Measurements from ENCODE around the gene STK32C.

Gene STK32C

GRCh38 chr10:132176623-132177500 is 130.9 kb downstream of the STK32C start:
- Histone ChIP-seq H3K27ac (ENCODE audit: low read depth, low read length) (no peak overlapping the region), H3K4ac (ENCODE audit: low read depth, low read length) (no peak overlapping the region), H4K8ac (ENCODE audit: low read depth, low read length) (no peak overlapping the region), H2BK12ac (ENCODE audit: low read length) (no peak overlapping the region), H3K23ac (ENCODE audit: low read length) (no peak overlapping the region), H2BK5ac (ENCODE audit: low read depth, low read length, poor library complexity) (no peak overlapping the region), H3K14ac (ENCODE audit: low read length) (no peak overlapping the region), H2BK120ac (ENCODE audit: insufficient read depth, low read length, poor library complexity) (no peak overlapping the region), H3K9me3 (ENCODE audit: insufficient read depth, low read depth, low read length) (peaks cover 12% of the 10 kb centered on the region), H4K91ac (ENCODE audit: low read depth, low read length) (no peak overlapping the region), H3K4me3 (ENCODE audit: low read depth, low read length) (no peak overlapping the region), H3K79me1 (ENCODE audit: low read length) (no peaks in the 10 kb centered on the region), H3K4me1 (ENCODE audit: control insufficient read depth in 1 of 2, insufficient read depth in 2 of 2, low read length in 2 of 2) (no peaks in the 10 kb centered on the region), H2AFZ (ENCODE audit: insufficient read depth, low read length, poor library complexity) (no peak overlapping the region), H4K12ac (ENCODE audit: low read depth, low read length) (no peak overlapping the region), H2AK5ac (ENCODE audit: low read length) (no peak overlapping the region), H3K36me3 (ENCODE audit: control insufficient read depth in 1 of 2, insufficient read depth in 2 of 2, low read length in 2 of 2) (no peaks in the 10 kb centered on the region), H3K18ac (ENCODE audit: low read length) (no peak overlapping the region), H3K79me2 (ENCODE audit: control insufficient read depth, insufficient read depth, low read length, poor library complexity) (no peaks in the 10 kb centered on the region), H3K4me2 (ENCODE audit: low read length) (no peak overlapping the region), H3K9ac (ENCODE audit: low read length) (no peak overlapping the region), H3K27me3 (ENCODE audit: insufficient read depth, low read length) (peaks cover 4% of the 10 kb centered on the region)
- no CpG with 5 or more reads among the region's 19 CpGs for WGBS (ENCODE audit: extremely low coverage, insufficient coverage, insufficient read length)
- no peak for DNase-seq

- no peaks in the 10 kb centered on the region for H3K36me3 ChIP-seq (ENCODE audit: control insufficient read depth in 1 of 2, insufficient read depth in 2 of 2, low read length in 2 of 2)
- WGBS (ENCODE audit: extremely low coverage, insufficient coverage, insufficient read length) = no CpG with 5 or more reads among the region's 16 CpGs
Measured at GRCh38 chr10:132175907-132176581, 131.7 kb downstream of the STK32C start.

GRCh38 chr10:132175408-132175807 is 132.3 kb downstream of the STK32C start:
- Histone ChIP-seq H4K91ac (ENCODE audit: low read depth, low read length) (no peak overlapping the region), H3K9ac (ENCODE audit: low read length) (no peak overlapping the region), H4K12ac (ENCODE audit: low read depth, low read length) (no peak overlapping the region), H2BK12ac (ENCODE audit: low read length) (no peak overlapping the region), H2AK5ac (ENCODE audit: low read length) (no peak overlapping the region), H3K4me3 (ENCODE audit: low read depth, low read length) (no peak overlapping the region), H4K8ac (ENCODE audit: low read depth, low read length) (no peak overlapping the region), H3K27ac (ENCODE audit: low read depth, low read length) (no peak overlapping the region), H3K4me1 (ENCODE audit: control insufficient read depth in 1 of 2, insufficient read depth in 2 of 2, low read length in 2 of 2) (no peaks in the 10 kb centered on the region), H2AFZ (ENCODE audit: insufficient read depth, low read length, poor library complexity) (no peak overlapping the region), H3K23ac (ENCODE audit: low read length) (no peak overlapping the region), H2BK120ac (ENCODE audit: insufficient read depth, low read length, poor library complexity) (no peak overlapping the region), H2BK5ac (ENCODE audit: low read depth, low read length, poor library complexity) (no peak overlapping the region), H3K18ac (ENCODE audit: low read length) (no peak overlapping the region), H3K36me3 (ENCODE audit: control insufficient read depth in 1 of 2, insufficient read depth in 2 of 2, low read length in 2 of 2) (no peaks in the 10 kb centered on the region), H3K27me3 (ENCODE audit: insufficient read depth, low read length) (peaks cover 4% of the 10 kb centered on the region), H3K79me2 (ENCODE audit: control insufficient read depth, insufficient read depth, low read length, poor library complexity) (no peaks in the 10 kb centered on the region), H3K79me1 (ENCODE audit: low read length) (no peaks in the 10 kb centered on the region), H3K14ac (ENCODE audit: low read length) (no peak overlapping the region), H3K9me3 (ENCODE audit: insufficient read depth, low read depth, low read length) (peaks cover 12% of the 10 kb centered on the region), H3K4ac (ENCODE audit: low read depth, low read length) (no peak overlapping the region), H3K4me2 (ENCODE audit: low read length) (no peak overlapping the region)
- DNase-seq = no peak
- no CpG with 5 or more reads among the region's 6 CpGs for WGBS (ENCODE audit: extremely low coverage, insufficient coverage, insufficient read length)

More at GRCh38 chr10:132175907-132176581, 131.7 kb downstream of the STK32C start:
- Histone ChIP-seq H3K4me1 (ENCODE audit: control insufficient read depth in 1 of 2, insufficient read depth in 2 of 2, low read length in 2 of 2) (no peaks in the 10 kb centered on the region), H2AK5ac (ENCODE audit: low read length) (no peak overlapping the region), H3K4ac (ENCODE audit: low read depth, low read length) (no peak overlapping the region), H4K91ac (ENCODE audit: low read depth, low read length) (no peak overlapping the region), H3K9ac (ENCODE audit: low read length) (no peak overlapping the region), H3K79me2 (ENCODE audit: control insufficient read depth, insufficient read depth, low read length, poor library complexity) (no peaks in the 10 kb centered on the region), H3K4me2 (ENCODE audit: low read length) (no peak overlapping the region), H3K79me1 (ENCODE audit: low read length) (no peaks in the 10 kb centered on the region), H2BK5ac (ENCODE audit: low read depth, low read length, poor library complexity) (no peak overlapping the region), H3K27me3 (ENCODE audit: insufficient read depth, low read length) (peaks cover 4% of the 10 kb centered on the region), H2BK12ac (ENCODE audit: low read length) (no peak overlapping the region), H2BK120ac (ENCODE audit: insufficient read depth, low read length, poor library complexity) (no peak overlapping the region), H3K18ac (ENCODE audit: low read length) (no peak overlapping the region), H3K14ac (ENCODE audit: low read length) (no peak overlapping the region), H4K12ac (ENCODE audit: low read depth, low read length) (no peak overlapping the region), H3K27ac (ENCODE audit: low read depth, low read length) (no peak overlapping the region), H3K9me3 (ENCODE audit: insufficient read depth, low read depth, low read length) (peaks cover 12% of the 10 kb centered on the region), H3K4me3 (ENCODE audit: low read depth, low read length) (no peak overlapping the region), H4K8ac (ENCODE audit: low read depth, low read length) (no peak overlapping the region), H3K23ac (ENCODE audit: low read length) (no peak overlapping the region), H2AFZ (ENCODE audit: insufficient read depth, low read length, poor library complexity) (no peak overlapping the region)
- no peak for DNase-seq

GRCh38 chr10:132174237-132174636 is 133.5 kb downstream of the STK32C start:
- Histone ChIP-seq H2BK12ac (ENCODE audit: low read length) (no peak overlapping the region), H3K9me3 (ENCODE audit: insufficient read depth, low read depth, low read length) (peaks cover 10% of the 10 kb centered on the region), H3K27ac (ENCODE audit: low read depth, low read length) (no peak overlapping the region), H3K9ac (ENCODE audit: low read length) (no peak overlapping the region), H4K12ac (ENCODE audit: low read depth, low read length) (no peak overlapping the region), H3K79me2 (ENCODE audit: control insufficient read depth, insufficient read depth, low read length, poor library complexity) (no peaks in the 10 kb centered on the region), H3K4ac (ENCODE audit: low read depth, low read length) (no peak overlapping the region), H2BK5ac (ENCODE audit: low read depth, low read length, poor library complexity) (no peak overlapping the region), H4K8ac (ENCODE audit: low read depth, low read length) (no peak overlapping the region), H2AK5ac (ENCODE audit: low read length) (no peak overlapping the region), H3K4me1 (ENCODE audit: control insufficient read depth in 1 of 2, insufficient read depth in 2 of 2, low read length in 2 of 2) (no peaks in the 10 kb centered on the region), H2AFZ (ENCODE audit: insufficient read depth, low read length, poor library complexity) (no peak overlapping the region), H3K23ac (ENCODE audit: low read length) (no peak overlapping the region), H3K27me3 (ENCODE audit: insufficient read depth, low read length) (peaks cover 4% of the 10 kb centered on the region), H3K36me3 (ENCODE audit: control insufficient read depth in 1 of 2, insufficient read depth in 2 of 2, low read length in 2 of 2) (no peaks in the 10 kb centered on the region), H3K4me2 (ENCODE audit: low read length) (no peak overlapping the region), H3K14ac (ENCODE audit: low read length) (no peak overlapping the region), H3K79me1 (ENCODE audit: low read length) (no peaks in the 10 kb centered on the region), H4K91ac (ENCODE audit: low read depth, low read length) (no peak overlapping the region), H2BK120ac (ENCODE audit: insufficient read depth, low read length, poor library complexity) (no peak overlapping the region), H3K4me3 (ENCODE audit: low read depth, low read length) (no peak overlapping the region), H3K18ac (ENCODE audit: low read length) (no peak overlapping the region)
- no CpG with 5 or more reads among the region's 11 CpGs for WGBS (ENCODE audit: extremely low coverage, insufficient coverage, insufficient read length)
- DNase-seq = no peak

All from trophoblast cell (in vitro differentiated cells and primary cell).